Measurements from ENCODE around the gene MKI67. TPM values are rescaled to one million over a fixed set of nuclear protein-coding genes. Genes with fewer than 3 reads are reported as not detected.

The MKI67 gene
- total RNA-seq, 1 donor from 2014 or later: 140 TPM

DNA sequence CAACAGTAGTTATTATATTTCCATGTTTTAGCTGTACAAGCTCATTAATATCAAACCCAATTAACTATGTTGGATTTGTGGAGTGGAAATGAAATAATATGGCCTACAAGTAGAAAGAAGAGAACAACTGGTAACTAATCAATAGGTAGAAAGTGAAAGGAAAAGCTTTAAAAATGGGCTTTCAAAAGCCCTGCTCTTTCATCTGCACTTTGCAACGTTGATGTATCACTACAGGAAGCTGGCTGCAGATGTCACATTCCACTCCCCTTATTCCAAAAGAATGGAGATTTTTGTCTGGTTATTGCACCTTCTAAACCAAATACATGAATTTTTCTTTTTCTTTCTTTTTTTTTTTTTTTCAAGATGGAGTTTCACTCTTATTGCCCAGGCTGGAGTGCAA, 11.7 kb upstream of the MKI67 start:
- TF ChIP-seq, protein P1, sequence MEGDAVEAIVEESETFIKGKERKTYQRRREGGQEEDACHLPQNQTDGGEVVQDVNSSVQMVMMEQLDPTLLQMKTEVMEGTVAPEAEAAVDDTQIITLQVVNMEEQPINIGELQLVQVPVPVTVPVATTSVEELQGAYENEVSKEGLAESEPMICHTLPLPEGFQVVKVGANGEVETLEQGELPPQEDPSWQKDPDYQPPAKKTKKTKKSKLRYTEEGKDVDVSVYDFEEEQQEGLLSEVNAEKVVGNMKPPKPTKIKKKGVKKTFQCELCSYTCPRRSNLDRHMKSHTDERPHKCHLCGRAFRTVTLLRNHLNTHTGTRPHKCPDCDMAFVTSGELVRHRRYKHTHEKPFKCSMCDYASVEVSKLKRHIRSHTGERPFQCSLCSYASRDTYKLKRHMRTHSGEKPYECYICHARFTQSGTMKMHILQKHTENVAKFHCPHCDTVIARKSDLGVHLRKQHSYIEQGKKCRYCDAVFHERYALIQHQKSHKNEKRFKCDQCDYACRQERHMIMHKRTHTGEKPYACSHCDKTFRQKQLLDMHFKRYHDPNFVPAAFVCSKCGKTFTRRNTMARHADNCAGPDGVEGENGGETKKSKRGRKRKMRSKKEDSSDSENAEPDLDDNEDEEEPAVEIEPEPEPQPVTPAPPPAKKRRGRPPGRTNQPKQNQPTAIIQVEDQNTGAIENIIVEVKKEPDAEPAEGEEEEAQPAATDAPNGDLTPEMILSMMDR (conservative IDR thresholded peaks at IDR 0.05): no peak
- Mint-ChIP-seq H3K27ac (ENCODE audit: unreplicated experiment) (no peak overlapping the region), H3K4me3 (no peak overlapping the region), H3K27me3 (ENCODE audit: low read depth) (no peaks in the 10 kb centered on the region), H3K4me1 (peaks cover 6% of the 10 kb centered on the region), H3K36me3 (ENCODE audit: low read depth) (no peaks in the 10 kb centered on the region), H3K9me3 (no peaks in the 10 kb centered on the region)
- DNase-seq (ENCODE audit: low read depth, low spot score): no peak

DNA sequence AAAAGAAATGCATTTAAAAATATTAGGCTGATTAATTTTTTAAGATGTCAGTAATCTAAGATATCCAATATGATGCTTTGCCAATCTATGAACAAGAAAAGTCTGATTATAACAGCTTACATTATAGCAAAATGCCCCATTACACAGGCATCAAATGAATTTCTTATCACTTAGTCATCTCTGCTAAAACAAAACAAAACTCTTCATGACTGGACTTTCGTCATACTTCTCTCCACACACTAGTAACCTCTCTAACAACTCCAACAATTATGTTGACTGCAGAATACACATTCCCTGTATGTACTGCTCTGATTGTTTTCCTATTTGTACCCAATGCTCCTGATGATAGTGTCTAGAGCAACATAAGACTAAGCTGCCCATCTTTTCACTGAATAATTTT, 3.8 kb upstream of the MKI67 start:
- Mint-ChIP-seq H3K36me3 (ENCODE audit: low read depth) (no peaks in the 10 kb centered on the region), H3K4me1 (peaks cover 19% of the 10 kb centered on the region), H3K27ac (ENCODE audit: unreplicated experiment) (no peak overlapping the region), H3K4me3 (no peak overlapping the region), H3K9me3 (no peaks in the 10 kb centered on the region), H3K27me3 (ENCODE audit: low read depth) (peaks cover 2% of the 10 kb centered on the region)
- no peak for DNase-seq (ENCODE audit: low read depth, low spot score)
- TF ChIP-seq, protein P1 (conservative IDR thresholded peaks at IDR 0.05): no peak

DNA sequence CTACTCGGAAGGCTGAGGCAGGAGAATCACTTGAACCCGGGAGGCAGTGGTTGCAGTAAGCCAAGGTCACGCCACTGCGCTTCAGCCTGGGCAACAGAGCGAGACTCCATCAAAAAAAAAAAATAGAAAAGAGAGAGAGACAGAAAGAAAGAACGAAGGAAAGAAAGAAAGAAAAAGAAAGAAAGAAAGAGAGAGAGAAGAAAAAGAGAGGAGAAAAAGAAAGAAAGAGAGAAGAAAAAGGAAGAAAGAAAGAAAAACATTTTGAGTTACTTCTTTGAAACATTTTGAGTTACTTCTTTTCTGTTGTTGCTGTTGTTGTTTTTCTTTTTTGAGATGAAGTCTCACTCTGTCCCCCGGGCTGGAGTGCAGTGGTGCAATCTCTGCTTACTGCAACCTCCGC, 2.4 kb upstream of the MKI67 start:
- DNase-seq (ENCODE audit: low read depth, low spot score): no peak
- Mint-ChIP-seq H3K36me3 (ENCODE audit: low read depth) (peaks cover 4% of the 10 kb centered on the region), H3K27ac (ENCODE audit: unreplicated experiment) (no peak overlapping the region), H3K9me3 (no peaks in the 10 kb centered on the region), H3K4me1 (peaks cover 34% of the 10 kb centered on the region), H3K27me3 (ENCODE audit: low read depth) (peaks cover 3% of the 10 kb centered on the region), H3K4me3 (no peak overlapping the region)
- TF ChIP-seq, protein P1 (conservative IDR thresholded peaks at IDR 0.05): no peak

DNA sequence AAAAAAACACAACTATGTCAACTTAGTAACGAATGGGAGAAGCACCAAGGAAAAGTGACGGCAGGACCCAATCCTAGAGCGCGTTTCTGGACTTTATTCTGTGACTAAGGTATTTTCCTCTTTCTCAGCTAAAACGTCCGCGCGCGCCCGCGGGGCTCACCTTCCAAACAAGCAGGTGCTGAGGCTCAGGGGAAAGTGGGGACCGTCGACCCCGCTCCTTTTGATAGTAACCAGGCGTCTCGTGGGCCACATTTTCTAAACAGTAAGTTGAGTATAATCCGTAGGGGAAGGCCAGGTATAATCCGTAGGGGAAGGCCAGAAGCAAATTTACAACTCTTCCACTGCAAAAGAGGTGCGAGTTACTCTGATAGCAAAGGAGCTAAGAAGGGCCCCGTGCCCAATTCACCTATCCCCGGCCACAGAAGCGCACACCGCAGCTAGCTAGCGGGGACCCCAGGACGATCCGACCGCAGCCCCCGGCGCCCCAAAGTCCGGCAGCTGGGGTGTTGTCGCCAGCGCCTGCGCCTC, 743 bp downstream of the MKI67 start:
- H3K27ac Mint-ChIP-seq (ENCODE audit: unreplicated experiment): peak overlapping the region; percentile 97
- DNase-seq (ENCODE audit: low read depth, low spot score): no peak

DNA sequence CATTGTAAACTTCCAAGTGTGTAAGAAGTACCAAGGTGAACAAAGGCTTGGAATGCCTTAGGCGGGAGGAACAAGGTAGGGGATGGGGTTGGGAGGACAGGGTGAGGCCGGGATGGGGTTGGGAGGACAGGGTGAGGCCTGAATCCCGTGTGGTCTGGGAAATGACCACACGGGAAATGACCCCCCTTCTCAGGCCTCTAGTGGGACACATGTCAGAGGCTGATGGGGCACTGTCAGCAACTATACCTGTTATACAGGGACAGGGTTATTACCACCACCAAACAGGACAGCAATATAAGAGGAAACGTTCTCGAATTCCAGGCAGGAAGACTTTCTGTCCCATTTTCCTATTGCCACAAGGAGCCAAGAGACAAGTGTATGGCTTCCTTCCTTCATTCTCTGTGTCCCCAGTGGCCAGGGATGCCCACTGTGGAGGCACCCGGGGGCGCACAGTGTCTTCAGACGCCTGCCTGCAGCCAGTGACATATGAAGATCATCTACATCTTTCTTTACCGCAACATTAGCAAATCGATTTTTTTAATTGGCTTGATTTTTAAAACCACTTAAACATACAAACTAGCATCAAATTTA, 1.3 kb downstream of the MKI67 start:
- H3K4me1 Mint-ChIP-seq: peaks cover 44% of the 10 kb centered on the region
- TF ChIP-seq, protein P1 (conservative IDR thresholded peaks at IDR 0.05): no peak
- peaks cover 3% of the 10 kb centered on the region for H3K27me3 Mint-ChIP-seq (ENCODE audit: low read depth)
- H3K27ac Mint-ChIP-seq (ENCODE audit: unreplicated experiment): peak overlapping the region; percentile 97
- H3K36me3 Mint-ChIP-seq (ENCODE audit: low read depth): peaks cover 15% of the 10 kb centered on the region
- no peak for DNase-seq (ENCODE audit: low read depth, low spot score)
- no peaks in the 10 kb centered on the region for H3K9me3 Mint-ChIP-seq
- peak overlapping the region; percentile 95 for H3K4me3 Mint-ChIP-seq

More for the DNA sequence above, 743 bp downstream of the MKI67 start:
- Mint-ChIP-seq H3K4me1 (peaks cover 44% of the 10 kb centered on the region), H3K4me3 (peak overlapping the region; percentile 95), H3K36me3 (ENCODE audit: low read depth) (peaks cover 15% of the 10 kb centered on the region), H3K9me3 (no peaks in the 10 kb centered on the region), H3K27me3 (ENCODE audit: low read depth) (peaks cover 3% of the 10 kb centered on the region)
- TF ChIP-seq, protein P1 (conservative IDR thresholded peaks at IDR 0.05): no peak
